ENCODE measurements around the gene ADGRB3. TPM values are rescaled to one million over a fixed set of nuclear protein-coding genes. Genes with fewer than 3 reads are reported as not detected.

ADGRB3 gene
- polyA plus RNA-seq, 3 donors = 0.04 to 0.23 (median 0.05) TPM

GRCh38 chr6:68653706-68654089 lies 18.6 kb downstream of the ADGRB3 start:
- TF ChIP-seq CTCF (IDR thresholded peaks at IDR 0.05) = no peak
- Histone ChIP-seq H3K79me2 (ENCODE audit: insufficient read depth, low read length) (no peaks in the 10 kb centered on the region), H3K4me2 (replicated peaks; ENCODE audit: extremely low read depth, low read length, poor library complexity, severe bottlenecking) (no peak overlapping the region), H3K9ac (ENCODE audit: insufficient read depth, low read length, poor library complexity, severe bottlenecking) (no peak overlapping the region), H3K27me3 (ENCODE audit: control insufficient read depth in 2 of 2, insufficient read depth in 2 of 2, low read length in 2 of 2) (no peaks in the 10 kb centered on the region), H2AFZ (ENCODE audit: insufficient read depth, low read depth, low read length, poor library complexity, severe bottlenecking) (no peak overlapping the region), H3K36me3 (replicated peaks in 1 of 2; ENCODE audit: control insufficient read depth in 1 of 2, insufficient read depth in 2 of 2, low read length in 2 of 2) (no peaks in the 10 kb centered on the region), H4K20me1 (ENCODE audit: insufficient read depth, low read length) (no peaks in the 10 kb centered on the region), H3K4me3 (replicated peaks in 1 of 3; ENCODE audit: low read depth in 2 of 3, low read length in 3 of 3) (no peak overlapping the region), H3K9me3 (replicated peaks in 1 of 2; ENCODE audit: control insufficient read depth in 1 of 2, insufficient read depth in 1 of 2, low read length in 2 of 2) (no peaks in the 10 kb centered on the region), H3K27ac (ENCODE audit: low read depth in 1 of 2, low read length in 2 of 2) (no peak overlapping the region), H3K4me1 (ENCODE audit: control insufficient read depth in 1 of 2, insufficient read depth in 2 of 2, low read length in 2 of 2) (no peaks in the 10 kb centered on the region)
- H3K9me3 Mint-ChIP-seq = no peaks in the 10 kb centered on the region
- H3K27ac Mint-ChIP-seq = no peak overlapping the region
- 20% methylated on average over 1 of the region's 2 CpGs for WGBS (ENCODE audit: insufficient coverage)
- H3K36me3 Mint-ChIP-seq = no peaks in the 10 kb centered on the region
- H3K27me3 Mint-ChIP-seq (ENCODE audit: low read depth in 3 of 3) = peaks cover 2 to 3% (median 2%) of the 10 kb centered on the region in 3 donors
- no peak for DNase-seq
- intact Hi-C loops (cut with micrococcal nuclease) = no loop called here
- no peak overlapping the region for H3K4me3 Mint-ChIP-seq
- no peaks in the 10 kb centered on the region for H3K4me1 Mint-ChIP-seq

GRCh38 chr6:68654134-68654533 lies 19.1 kb downstream of the ADGRB3 start:
- Histone ChIP-seq H3K4me2 (replicated peaks; ENCODE audit: extremely low read depth, low read length, poor library complexity, severe bottlenecking) (no peak overlapping the region), H3K9ac (ENCODE audit: insufficient read depth, low read length, poor library complexity, severe bottlenecking) (no peak overlapping the region), H3K27me3 (ENCODE audit: control insufficient read depth in 2 of 2, insufficient read depth in 2 of 2, low read length in 2 of 2) (no peaks in the 10 kb centered on the region), H3K4me1 (ENCODE audit: control insufficient read depth in 1 of 2, insufficient read depth in 2 of 2, low read length in 2 of 2) (no peaks in the 10 kb centered on the region), H2AFZ (ENCODE audit: insufficient read depth, low read depth, low read length, poor library complexity, severe bottlenecking) (no peak overlapping the region), H3K36me3 (replicated peaks in 1 of 2; ENCODE audit: control insufficient read depth in 1 of 2, insufficient read depth in 2 of 2, low read length in 2 of 2) (no peaks in the 10 kb centered on the region), H3K9me3 (replicated peaks in 1 of 2; ENCODE audit: control insufficient read depth in 1 of 2, insufficient read depth in 1 of 2, low read length in 2 of 2) (no peaks in the 10 kb centered on the region), H3K4me3 (replicated peaks in 1 of 3; ENCODE audit: low read depth in 2 of 3, low read length in 3 of 3) (no peak overlapping the region), H3K27ac (ENCODE audit: low read depth in 1 of 2, low read length in 2 of 2) (no peak overlapping the region), H4K20me1 (ENCODE audit: insufficient read depth, low read length) (no peaks in the 10 kb centered on the region), H3K79me2 (ENCODE audit: insufficient read depth, low read length) (no peaks in the 10 kb centered on the region)
- WGBS (ENCODE audit: insufficient coverage) = no CpG with 5 or more reads among the region's 2 CpGs
- no peak overlapping the region for H3K4me3 Mint-ChIP-seq
- H3K4me1 Mint-ChIP-seq = no peaks in the 10 kb centered on the region
- TF ChIP-seq CTCF (IDR thresholded peaks at IDR 0.05) = no peak
- peaks cover 2 to 3% (median 2%) of the 10 kb centered on the region in 3 donors for H3K27me3 Mint-ChIP-seq (ENCODE audit: low read depth in 3 of 3)
- no peaks in the 10 kb centered on the region for H3K36me3 Mint-ChIP-seq
- no peak overlapping the region for H3K27ac Mint-ChIP-seq
- no peak for DNase-seq
- intact Hi-C loops (cut with micrococcal nuclease) = no loop called here
- H3K9me3 Mint-ChIP-seq = no peaks in the 10 kb centered on the region
